HG03135 (cell line): ENCODE data around the gene POU3F1.

Experiments
- ATAC-seq: cut with Tn5 transposase; IDR thresholded peaks from one replicate; pipeline ENCODE4 v1.9.1; 2021; ENCODE audit warnings: mild to moderate bottlenecking, moderate library complexity; ENCODE audit not compliant: unreplicated experiment

Gene POU3F1

DNA sequence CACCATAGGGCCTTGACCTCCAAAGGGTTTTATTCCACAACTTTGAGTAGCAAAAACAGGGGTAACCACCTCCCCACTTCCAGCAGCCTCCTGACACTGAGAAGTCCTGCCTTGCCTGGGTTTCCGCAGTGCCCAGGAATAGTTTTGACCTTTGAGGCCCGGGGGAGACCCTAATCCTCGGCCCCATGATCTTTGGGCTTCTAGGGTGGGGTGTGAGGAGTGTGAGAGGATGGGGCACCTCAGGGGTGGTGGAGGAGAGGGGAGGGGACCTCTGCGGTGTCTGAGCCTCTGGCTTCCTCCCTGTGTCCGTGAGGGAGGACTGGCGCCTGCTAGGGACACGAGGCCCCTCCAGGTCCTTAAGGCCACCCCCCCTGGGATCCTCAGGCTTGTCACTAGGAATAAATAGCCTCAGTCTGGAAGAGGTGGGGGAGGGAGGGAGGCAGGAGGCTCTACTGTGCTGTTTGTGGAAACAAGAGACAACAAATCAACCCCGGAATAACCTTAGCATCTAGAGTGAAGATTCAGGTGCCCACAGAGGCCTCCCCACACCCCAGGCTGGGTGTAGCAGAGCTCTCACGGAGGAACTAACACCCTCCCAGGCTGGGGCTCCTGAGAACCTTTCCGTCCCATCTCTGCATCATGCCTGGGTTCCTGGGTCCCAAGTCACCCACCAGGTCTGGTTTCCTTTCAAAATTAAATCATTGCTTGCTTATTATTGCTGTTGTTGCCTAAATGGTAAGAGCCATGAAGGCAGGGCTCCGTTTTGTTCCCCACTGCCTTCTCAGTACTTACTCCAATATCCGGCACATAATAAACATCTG, 40.4 kb downstream of the POU3F1 start:
- no peak for ATAC-seq

DNA sequence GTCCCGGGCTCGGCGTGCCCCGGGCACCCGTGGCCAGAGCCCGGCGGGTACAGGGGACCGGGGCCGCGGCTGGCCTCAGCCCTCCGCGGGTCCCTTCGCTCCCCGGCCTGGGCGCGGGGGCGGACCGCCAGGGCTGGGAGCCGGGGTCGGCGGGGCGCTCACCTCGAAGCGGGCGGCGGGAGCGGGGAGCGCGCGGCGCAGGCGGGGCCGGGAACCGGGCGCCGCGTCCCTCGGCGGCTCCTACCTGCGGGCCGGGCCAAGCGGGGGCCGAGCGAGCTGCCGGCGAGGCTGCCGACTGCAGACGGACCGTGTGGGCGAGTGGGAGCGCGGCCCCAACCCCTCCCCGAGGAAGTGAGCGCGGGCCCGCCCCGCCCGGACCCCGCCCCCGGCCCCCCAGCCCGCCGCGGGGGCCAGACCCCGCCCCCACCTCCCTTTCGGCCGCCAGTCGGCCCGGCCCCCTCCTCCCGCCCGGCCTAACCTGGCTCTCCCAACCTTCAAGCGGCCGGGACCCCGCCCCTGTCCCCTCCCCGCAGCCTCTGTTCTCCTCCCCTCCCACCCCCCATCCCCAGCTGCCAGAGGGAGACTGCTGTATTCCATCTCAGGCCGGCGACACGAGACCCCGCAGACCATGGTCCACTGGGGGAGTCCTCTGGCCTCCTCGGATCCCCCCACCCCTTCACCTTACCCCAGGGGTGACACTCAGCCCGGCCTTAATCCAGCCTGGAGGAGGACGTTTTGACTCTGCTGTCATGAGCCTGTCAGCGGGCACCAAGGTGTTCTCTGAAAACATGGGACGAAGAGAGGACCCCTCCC, 41.2 kb downstream of the POU3F1 start, which contains the start of gene FHL3:
TSS of gene FHL3 (minus strand) at position 320 of the 813 bp plus-strand sequence. CDS start 6,102 bp downstream, outside the sequence.
- ATAC-seq = no peak

DNA sequence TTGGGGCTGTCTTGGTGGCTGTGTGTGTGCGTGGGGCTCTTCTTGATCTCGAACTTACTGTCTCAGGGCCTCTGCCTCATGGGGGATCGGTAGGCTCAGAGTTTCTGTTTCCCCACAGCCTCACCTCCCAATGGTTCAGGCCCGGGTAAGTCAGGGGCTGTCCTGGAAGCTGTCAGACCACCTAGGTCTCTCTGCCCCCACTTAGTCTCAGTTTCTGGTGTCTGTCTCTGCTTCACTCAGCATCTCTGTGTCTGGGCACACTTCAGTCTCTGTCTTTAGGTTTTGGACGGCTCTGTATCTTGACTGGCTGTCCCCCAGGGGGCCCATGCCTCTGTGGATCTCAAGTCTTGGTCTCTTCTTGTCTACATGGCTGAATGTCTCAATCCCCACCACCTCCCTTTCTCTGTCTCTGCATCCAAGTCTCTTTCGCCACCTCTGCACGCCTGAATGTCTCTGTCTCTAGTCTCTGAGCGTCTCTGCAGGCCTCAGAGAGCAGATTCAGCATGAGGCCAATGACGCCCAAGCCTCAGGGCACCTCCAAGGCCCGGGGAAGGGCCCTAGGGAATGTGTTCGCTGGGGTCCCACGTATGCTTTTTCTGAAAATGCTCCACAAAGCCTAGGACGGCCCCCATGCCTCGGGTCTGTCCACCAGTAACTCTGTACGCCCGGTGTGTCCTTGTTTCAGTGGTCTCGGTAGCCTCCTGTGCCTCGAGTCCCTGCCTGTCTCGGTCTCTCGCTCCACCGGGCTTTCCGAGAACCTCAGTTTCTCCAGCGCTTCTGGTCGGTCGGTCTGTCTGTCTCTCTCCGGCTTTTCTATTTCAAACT, 42.1 kb downstream of the POU3F1 start:
- ATAC-seq = no peak

DNA sequence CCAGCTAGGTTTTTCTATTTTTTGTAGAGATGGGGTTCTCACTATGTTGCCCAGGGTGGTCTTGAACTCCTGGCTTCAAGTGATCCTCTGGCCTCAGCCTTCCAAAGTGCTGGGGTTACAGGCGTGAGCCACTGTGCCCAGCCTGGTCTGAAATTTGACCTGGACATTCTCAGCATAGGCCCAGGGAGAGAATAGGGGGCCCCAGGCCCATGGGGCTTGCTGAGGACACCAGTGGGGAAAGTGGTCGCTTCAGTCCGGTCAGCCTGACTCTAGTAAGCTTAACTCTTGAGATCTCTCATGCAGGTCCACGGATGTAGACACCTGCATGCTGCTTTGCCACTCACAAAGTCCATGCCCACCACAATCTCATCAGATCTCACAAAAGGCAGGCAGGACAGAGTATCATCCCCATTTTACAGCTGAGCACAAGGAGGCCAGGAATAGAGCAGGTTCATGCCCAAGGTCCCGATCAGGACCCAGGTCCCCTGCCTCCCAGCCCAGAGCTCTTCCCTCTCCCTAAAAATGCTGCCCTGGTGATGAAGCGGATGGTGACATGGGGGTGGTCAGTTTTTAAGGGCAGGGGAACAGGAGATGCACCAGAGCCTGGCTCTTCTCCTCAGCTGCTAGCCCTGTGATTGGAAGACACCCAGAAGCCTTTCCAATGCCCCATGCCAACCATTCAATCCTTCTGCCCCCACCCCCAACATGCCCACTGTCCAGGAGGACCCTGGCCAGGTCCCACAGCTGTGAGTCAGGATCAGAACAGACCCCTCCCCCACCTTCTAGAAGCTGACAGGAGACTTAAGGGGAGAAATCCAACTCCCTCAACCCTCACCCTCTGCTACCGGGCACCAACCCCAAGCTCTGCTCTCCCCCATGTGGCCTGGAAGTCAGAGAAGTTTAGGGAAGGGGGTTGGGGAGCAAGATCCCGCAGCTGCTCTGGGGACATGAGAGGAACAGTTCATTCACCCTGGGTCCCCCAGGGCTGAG, 43.0 kb downstream of the POU3F1 start:
- ATAC-seq = no peak

DNA sequence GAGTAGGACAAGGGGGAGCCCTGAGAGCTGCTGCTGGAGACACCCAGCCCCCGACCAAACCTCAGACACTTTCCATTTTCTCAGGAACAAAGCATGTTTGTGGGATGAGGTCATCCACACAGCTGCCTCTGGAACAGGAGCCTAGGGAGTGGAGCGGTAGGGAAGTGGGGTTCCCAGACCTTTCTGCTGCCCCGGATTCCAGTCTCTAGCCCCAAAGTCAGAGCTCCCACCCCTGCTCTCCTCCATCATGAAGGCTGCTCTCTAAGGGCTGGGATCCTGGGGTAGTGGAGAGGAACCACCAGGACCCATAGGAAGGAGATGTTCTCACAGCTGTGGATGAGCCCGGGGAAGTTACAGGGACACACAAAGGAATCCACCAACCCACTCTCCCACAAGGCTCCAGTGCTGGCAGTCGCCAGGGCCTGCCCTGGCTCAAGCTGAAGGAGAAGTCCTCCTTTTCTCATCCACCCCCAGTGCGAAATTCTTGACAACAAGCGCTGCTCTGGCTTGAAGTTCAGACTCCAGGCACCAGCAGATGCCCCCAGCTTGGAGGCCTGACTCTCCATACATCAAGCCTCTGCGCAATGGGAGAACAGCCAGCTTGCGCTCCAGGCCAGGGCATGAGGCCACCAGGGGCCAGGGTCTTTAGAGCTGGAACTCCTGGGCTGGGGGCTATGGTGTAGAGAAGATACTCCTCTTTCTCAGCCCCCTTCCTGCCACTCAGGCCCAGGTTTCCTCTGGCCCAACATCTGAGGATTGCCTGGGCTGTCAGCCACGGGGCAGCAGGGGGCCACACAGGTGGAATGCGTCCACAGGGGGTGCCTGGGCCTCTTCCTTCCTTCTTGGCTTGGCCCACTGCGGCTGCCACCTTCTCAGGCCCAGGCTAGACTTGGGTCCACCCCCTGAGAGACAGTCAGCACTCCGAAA, 45.8 kb downstream of the POU3F1 start:
- ATAC-seq = no peak

DNA sequence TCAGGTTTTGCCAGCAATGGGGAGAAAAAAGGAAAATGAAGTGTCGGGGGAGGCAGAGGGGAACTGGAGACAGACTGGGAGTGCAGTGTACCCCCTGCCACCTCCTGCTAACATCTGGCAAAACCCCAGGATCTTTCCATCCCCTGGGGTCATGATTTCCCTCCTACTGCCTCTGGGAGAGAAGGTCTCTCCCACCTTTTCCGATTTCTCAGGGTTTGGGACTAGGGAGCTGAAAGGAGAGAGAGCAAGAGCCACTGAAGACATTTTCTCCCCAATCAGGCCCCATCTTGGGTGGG, 46.4 kb downstream of the POU3F1 start:
- no peak for ATAC-seq

DNA sequence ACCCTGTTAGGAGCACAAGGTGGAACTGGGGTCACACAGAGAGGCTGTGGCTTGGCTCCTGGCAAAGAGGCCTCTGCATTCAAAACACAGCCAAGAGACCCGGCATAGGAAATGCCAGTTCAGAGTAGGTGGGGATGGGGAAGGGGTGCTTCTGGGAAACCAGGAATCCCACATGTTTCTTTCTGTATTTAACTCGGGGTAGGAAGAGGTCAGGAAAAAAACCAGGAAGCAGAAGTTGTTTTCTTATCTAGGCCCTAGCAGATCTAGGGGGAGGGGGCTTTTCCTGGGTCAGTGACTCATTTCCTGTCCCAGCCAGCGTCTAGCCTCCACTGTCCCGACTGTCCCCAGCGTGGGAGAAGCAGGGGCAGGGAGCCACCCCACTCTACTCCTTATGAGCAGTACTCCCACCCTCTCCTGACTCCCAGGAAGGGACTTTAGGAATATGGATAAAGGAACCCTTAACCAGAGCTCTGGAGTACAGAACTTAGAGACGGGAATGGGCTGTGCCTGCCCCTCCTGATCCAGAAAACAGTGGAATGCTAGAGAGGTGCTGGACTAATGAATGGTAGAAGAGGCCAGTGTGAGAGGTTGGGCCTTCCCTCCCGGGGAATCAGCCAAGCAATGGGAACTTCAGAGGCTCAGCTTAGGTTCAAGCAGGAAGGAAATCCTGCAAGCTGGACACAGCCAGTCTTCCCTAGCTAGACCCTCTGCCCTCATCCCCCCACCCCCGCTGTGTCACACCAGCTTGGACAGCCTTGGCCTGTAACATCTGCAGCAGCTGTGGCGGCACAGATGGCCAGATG, 47.0 kb downstream of the POU3F1 start:
- ATAC-seq = no peak

DNA sequence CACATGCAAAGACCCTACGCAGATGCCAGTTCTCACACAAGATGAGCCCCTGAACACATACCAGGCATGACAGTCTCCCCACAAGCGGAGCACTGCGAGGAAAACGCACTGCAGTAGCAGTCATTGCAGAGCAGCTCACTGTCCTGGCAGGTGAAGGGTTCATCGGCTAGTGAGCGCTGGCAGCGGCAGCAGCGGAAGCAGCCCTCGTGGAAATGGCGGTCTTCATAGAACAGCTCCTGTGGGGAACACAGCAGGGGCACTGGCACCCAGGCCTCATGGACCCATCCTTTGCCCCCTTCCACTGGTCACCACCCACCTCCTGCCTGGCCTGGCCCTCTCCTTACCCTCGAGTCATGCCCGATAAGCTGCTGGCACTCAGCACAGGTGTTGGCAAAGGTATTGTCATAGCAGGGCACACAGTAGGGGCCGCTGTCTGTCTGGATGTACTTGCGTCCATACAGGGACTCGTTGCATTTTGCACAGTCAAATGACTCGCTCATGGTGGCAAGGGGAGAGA, 47.6 kb downstream of the POU3F1 start:
- no peak for ATAC-seq

DNA sequence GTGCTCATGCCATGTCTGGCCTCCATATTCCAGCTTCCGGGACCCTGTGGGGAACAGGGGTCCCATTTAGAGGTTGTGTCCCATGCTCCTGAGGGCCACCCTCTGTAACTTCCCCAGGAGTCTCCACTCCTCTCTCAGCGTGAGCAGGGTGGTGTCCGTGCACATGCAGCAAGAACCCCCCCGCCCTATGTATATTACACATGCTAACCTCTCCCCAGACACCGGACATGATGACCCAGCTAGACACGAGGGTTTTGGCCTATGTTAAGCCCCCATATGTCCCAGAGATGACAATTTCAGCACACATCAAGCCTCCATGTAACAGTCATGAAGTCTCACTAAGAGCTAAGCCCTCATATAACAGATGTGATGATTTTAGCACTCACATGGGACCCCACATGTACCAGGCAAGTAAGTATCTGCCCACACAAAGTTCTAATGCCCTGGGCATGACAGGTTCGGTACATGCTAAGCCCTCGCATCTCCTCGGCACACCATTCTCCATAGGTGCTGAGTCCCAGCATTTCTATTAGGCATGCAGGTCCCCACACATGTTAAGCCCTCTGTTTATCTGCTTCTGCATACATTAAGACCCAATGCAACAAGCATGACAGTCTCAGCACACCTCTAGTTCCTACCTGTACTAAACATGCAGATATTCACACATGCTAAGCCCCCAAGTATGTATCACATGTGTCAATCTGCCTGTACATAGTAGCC, 48.3 kb downstream of the POU3F1 start:
- no peak for ATAC-seq

DNA sequence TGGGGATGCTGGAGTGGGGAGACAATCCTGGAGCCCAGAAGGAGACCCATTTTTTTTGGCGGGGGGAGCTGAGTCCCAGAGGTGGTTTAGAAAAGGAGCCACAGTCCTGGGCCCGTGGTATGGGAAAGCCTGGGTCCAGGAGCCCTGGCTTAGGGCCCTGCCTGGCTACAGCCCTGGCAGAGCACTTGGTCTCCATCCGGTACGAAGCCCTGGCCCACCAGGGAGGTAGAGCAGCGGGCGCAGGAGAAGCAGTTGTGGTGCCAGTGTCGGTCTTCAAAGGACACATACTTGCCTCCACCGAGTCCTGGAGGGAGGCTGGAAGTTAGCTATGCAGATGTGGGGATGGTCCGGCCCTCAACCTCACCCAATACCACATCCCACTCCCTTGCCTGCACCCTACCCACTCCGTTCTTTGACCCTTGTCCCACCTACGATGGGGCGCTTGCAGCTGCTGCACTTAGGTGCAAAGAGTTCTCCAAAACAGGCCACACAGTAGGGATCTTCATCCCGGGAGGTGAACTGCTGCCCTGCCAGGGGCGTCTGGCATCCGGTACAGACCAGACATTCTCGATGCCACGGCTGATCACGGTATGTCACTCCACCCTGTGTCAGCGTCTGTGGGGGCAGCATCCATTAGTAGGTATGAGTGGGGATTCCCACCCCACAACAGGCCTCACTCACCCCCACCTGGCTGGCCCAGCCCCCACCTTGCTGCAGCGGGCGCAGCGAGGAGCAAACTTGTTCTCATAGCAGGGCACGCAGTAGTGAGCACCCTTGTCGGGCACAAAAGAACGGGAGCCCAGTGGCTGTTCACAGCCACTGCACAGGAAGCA, 49.1 kb downstream of the POU3F1 start:
- no peak for ATAC-seq

DNA sequence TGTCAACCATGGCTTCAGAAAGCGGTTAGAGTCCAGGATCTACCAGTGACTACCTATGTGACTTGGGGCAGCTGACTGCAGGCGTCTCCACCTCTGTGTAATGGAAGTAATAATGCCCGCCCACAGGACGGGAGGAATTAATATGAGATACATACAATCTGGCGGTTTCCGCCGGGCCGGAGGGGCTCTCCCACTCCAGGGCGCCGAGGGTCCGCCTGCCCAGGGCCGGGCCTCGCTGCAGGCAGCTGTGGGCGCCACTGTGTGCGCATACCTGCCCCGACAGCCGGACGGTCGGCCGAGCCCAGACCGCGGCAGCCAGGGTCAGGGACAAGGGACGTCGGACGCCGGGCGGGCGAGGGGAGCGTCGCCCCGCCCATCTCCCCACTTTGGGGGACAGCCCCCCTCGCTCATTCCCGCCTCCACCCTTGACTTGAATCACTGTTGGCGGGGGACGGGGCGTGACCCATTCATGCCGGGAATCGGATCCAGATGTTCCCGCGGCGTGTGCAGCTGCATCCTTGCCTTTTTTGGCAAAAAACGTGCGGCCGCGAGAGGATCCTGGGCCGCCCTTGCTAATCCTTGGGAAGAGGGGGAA, 50.7 kb downstream of the POU3F1 start:
- ATAC-seq = no peak

DNA sequence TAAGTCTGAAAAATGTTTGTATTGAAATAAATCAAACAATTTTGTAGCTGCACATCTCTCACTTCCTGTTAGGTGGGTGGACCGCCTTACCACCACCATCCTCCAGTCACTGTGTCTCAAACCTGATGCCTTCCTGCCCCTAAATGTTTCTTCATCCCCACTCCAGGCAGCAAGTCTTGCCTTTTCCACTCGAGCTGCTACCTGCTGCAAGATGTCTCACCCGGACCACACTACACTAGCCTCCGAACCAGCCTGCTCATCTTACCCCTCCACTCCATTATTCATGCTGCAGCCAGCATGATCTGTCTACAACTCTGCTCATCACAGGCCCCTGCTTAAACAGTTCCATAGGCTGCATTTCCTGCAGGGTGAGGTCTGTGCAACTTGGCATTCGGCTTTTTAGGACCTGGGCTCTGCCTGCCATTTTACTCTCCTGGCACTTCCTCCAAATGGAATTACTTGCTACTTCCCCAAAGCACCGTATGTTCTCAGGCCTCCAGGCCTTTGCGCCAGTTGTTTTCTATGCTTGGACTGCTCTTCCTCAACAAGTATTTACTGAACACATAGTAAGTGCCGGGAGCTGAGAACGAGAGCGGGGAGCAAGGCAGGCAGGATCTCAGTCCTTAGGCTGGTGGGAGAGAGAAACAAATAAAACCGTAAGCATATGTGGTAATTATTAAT, 51.6 kb downstream of the POU3F1 start:
- no peak for ATAC-seq
